Measurements from ENCODE around the gene DDX52. TPM values are rescaled to one million over a fixed set of nuclear protein-coding genes. Genes with fewer than 3 reads are reported as not detected.

Gene DDX52
- total RNA-seq, 2 donors from 2014 or later, result 23.2 to 31.7 TPM

DNA sequence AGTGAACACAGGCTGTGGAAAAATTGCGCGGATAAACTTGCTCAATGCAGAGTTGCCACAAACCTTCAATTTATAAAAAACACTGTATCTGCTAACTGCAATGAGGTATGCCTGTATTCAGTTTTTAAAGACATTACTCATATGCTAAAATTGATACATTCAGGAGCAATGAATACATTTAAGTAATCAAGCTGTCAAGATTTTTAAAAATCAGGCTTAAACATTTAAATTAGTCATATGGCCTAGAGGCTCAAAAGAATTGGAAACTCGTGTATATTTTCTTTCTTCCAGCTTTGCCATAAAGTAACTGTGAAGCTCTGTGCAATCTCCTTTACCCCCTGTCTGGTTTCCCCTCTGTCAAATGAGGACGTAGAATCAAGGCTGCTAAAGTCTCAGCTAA is 38.2 kb downstream of the DDX52 start:
- ATAC-seq, result no peak
- Mint-ChIP-seq H3K4me1 (peaks cover 40% of the 10 kb centered on the region), H3K36me3 (ENCODE audit: low read depth) (peaks cover 6% of the 10 kb centered on the region)

DNA sequence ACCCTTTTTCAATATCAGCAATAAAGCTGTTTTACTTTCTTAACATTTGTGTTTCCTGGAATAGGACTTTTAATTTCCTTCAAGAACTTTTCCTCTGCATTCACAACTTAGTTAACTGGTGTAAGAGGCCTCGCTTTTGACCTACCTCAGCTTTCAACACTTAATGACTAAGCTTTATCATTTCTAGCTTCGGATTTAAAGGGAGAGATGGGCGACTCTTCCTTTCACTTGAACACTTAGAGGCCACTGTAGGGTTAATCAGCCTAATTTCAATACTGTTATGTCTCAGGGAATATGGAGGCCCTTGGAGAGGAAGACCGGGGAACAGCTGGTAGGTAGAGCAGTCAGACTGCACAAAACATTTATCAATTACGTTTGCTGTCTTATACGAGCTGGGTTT is 38.7 kb downstream of the DDX52 start:
- ATAC-seq (no peak), DNase-seq (no peak)
- Mint-ChIP-seq H3K4me1 (peaks cover 39% of the 10 kb centered on the region), H3K27me3 (no peaks in the 10 kb centered on the region), H3K4me3 (peak overlapping the region; percentile 90), H3K27ac (peak overlapping the region; percentile 96), H3K36me3 (ENCODE audit: low read depth) (peaks cover 6% of the 10 kb centered on the region)
- H3K9me3 ChIP-seq (ENCODE audit: control insufficient read depth, low read length, poor library complexity, severe bottlenecking), result no peaks in the 10 kb centered on the region

More for the DNA sequence above, 38.2 kb downstream of the DDX52 start:
- H3K27ac Mint-ChIP-seq, result peak overlapping the region; percentile 96
- no peak for DNase-seq
- peak overlapping the region; percentile 90 for H3K4me3 Mint-ChIP-seq
- no peaks in the 10 kb centered on the region for H3K27me3 Mint-ChIP-seq
- no peaks in the 10 kb centered on the region for H3K9me3 ChIP-seq (ENCODE audit: control insufficient read depth, low read length, poor library complexity, severe bottlenecking)

- H3K27ac Mint-ChIP-seq, result peak overlapping the region; percentile 85
- peaks cover 10% of the 10 kb centered on the region for H3K36me3 Mint-ChIP-seq (ENCODE audit: low read depth)
- no peak for ATAC-seq
- peaks cover 40% of the 10 kb centered on the region for H3K4me1 Mint-ChIP-seq
- H3K27me3 Mint-ChIP-seq, result no peaks in the 10 kb centered on the region
- no peak overlapping the region for H3K4me3 Mint-ChIP-seq
- DNase-seq, result no peak
- no peaks in the 10 kb centered on the region for H3K9me3 ChIP-seq (ENCODE audit: control insufficient read depth, low read length, poor library complexity, severe bottlenecking)
These were observed 45.1 kb downstream of the DDX52 start for GRCh38 chr17:37598145-37598544.

DNA sequence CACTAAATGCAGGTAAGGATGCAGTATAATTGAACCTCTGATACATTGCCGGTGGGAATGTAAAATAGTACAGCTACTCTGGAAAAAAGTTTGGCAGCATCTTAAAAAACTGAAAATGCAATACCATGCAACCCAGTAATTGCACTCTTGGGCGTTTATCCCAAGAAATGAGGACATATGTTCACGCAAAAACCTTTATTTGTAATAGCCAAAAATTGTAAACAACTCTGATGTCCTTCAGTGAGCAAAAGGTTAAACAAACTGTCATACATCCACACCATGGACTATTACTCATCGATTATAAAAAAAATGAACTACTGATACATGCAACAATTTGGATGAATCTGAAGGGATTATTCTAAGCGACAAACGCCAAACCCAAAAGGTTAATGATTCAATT is 51.0 kb downstream of the DDX52 start:
- Mint-ChIP-seq H3K36me3 (ENCODE audit: low read depth) (peaks cover 9% of the 10 kb centered on the region), H3K27me3 (no peaks in the 10 kb centered on the region), H3K4me3 (peak overlapping the region; percentile 7), H3K4me1 (peaks cover 42% of the 10 kb centered on the region), H3K27ac (no peak overlapping the region)
- DNase-seq (no peak), ATAC-seq (no peak)
- H3K9me3 ChIP-seq (ENCODE audit: control insufficient read depth, low read length, poor library complexity, severe bottlenecking), result no peaks in the 10 kb centered on the region

- peaks cover 12% of the 10 kb centered on the region for H3K36me3 Mint-ChIP-seq (ENCODE audit: low read depth)
These were observed 58.2 kb downstream of the DDX52 start for GRCh38 chr17:37585066-37585465.

GRCh38 chr17:37576281-37576680 is 67.0 kb downstream of the DDX52 start:
- Mint-ChIP-seq H3K4me3 (no peak overlapping the region), H3K4me1 (peaks cover 9% of the 10 kb centered on the region), H3K27ac (no peak overlapping the region), H3K27me3 (no peaks in the 10 kb centered on the region), H3K36me3 (ENCODE audit: low read depth) (peaks cover 12% of the 10 kb centered on the region)
- H3K9me3 ChIP-seq (ENCODE audit: control insufficient read depth, low read length, poor library complexity, severe bottlenecking), result no peaks in the 10 kb centered on the region
- ATAC-seq, result no peak
- no peak for DNase-seq

More at GRCh38 chr17:37585066-37585465, 58.2 kb downstream of the DDX52 start:
- DNase-seq (no peak), ATAC-seq (no peak)
- H3K27me3 Mint-ChIP-seq, result no peaks in the 10 kb centered on the region
- H3K4me1 Mint-ChIP-seq, result peaks cover 17% of the 10 kb centered on the region
- no peaks in the 10 kb centered on the region for H3K9me3 ChIP-seq (ENCODE audit: control insufficient read depth, low read length, poor library complexity, severe bottlenecking)
- H3K4me3 Mint-ChIP-seq, result no peak overlapping the region
- H3K27ac Mint-ChIP-seq, result peak overlapping the region; percentile 24

DNA sequence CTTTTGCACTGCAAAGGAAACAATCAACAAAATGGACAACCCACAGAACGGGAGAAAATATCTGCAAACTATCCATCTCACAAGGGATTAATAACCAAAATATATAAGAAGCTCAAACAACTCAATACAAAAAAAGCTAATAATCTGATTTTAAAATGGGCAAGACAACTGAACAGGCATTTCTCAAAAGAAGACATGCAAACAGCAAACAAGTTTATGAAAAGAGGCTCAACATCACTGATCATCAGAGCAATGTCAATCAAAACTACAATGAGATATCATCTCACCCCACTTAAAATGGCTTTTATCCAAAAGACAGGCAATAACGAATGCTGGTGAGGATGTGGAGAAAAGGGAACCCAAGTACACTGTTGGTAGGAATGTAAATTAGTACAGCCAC is 68.8 kb downstream of the DDX52 start:
- Mint-ChIP-seq H3K27ac (no peak overlapping the region), H3K4me3 (no peak overlapping the region), H3K27me3 (no peaks in the 10 kb centered on the region), H3K36me3 (ENCODE audit: low read depth) (peaks cover 12% of the 10 kb centered on the region), H3K4me1 (peaks cover 10% of the 10 kb centered on the region)
- ATAC-seq (no peak), DNase-seq (no peak)
- H3K9me3 ChIP-seq (ENCODE audit: control insufficient read depth, low read length, poor library complexity, severe bottlenecking), result no peaks in the 10 kb centered on the region

GRCh38 chr17:37571674-37572073 is 71.6 kb downstream of the DDX52 start:
- no peaks in the 10 kb centered on the region for H3K27me3 Mint-ChIP-seq
- H3K4me3 Mint-ChIP-seq, result no peak overlapping the region
- no peak overlapping the region for H3K27ac Mint-ChIP-seq

GRCh38 chr17:37570527-37571093 is 72.6 kb downstream of the DDX52 start:
- Mint-ChIP-seq H3K4me3 (no peak overlapping the region), H3K36me3 (ENCODE audit: low read depth) (peaks cover 19% of the 10 kb centered on the region), H3K27ac (no peak overlapping the region), H3K27me3 (no peaks in the 10 kb centered on the region), H3K4me1 (peaks cover 12% of the 10 kb centered on the region)
- ATAC-seq (no peak), DNase-seq (no peak)
- H3K9me3 ChIP-seq (ENCODE audit: control insufficient read depth, low read length, poor library complexity, severe bottlenecking), result no peaks in the 10 kb centered on the region

More at GRCh38 chr17:37571674-37572073, 71.6 kb downstream of the DDX52 start:
- DNase-seq (no peak), ATAC-seq (no peak)
- Mint-ChIP-seq H3K4me1 (peaks cover 11% of the 10 kb centered on the region), H3K36me3 (ENCODE audit: low read depth) (peaks cover 18% of the 10 kb centered on the region)
- no peaks in the 10 kb centered on the region for H3K9me3 ChIP-seq (ENCODE audit: control insufficient read depth, low read length, poor library complexity, severe bottlenecking)

DNA sequence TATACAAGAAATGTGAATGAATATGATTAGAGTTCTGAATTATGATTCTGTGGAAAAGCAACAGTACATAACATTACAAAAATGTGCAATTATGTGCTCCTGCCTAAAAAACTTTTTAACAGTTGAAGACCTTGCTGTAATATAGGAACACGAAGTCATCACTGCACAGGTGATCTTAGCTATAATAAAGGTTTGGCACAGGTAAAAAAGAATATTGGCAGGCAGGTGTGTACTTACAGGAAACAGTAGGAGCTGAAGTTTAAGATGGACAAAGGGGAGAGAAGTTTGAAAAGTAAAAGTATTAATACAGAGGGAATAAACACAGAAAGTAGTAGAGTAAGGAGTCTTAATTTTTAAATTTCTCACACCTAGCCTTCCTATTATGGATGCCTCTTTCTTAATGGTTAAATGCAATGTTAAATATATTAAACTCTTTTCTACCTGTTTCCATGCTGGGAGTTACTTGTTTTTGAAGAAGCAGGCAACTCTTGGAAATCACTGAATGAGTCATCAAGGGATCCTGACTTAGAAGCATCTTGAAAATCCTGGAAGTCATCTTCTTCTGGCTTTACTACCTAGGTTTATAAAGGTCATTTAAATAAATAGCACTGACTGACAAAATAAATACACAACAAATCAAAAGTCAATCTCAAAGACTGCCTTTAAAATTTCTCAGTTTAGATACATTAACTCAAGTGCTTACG is 74.7 kb downstream of the DDX52 start:
- ATAC-seq (no peak), DNase-seq (no peak)
- H3K36me3 Mint-ChIP-seq (ENCODE audit: low read depth), result peaks cover 13% of the 10 kb centered on the region
- H3K4me1 Mint-ChIP-seq, result peaks cover 15% of the 10 kb centered on the region
- H3K27ac Mint-ChIP-seq, result no peak overlapping the region
- no peak overlapping the region for H3K4me3 Mint-ChIP-seq
- no peaks in the 10 kb centered on the region for H3K9me3 ChIP-seq (ENCODE audit: control insufficient read depth, low read length, poor library complexity, severe bottlenecking)
- H3K27me3 Mint-ChIP-seq, result no peaks in the 10 kb centered on the region

DNA sequence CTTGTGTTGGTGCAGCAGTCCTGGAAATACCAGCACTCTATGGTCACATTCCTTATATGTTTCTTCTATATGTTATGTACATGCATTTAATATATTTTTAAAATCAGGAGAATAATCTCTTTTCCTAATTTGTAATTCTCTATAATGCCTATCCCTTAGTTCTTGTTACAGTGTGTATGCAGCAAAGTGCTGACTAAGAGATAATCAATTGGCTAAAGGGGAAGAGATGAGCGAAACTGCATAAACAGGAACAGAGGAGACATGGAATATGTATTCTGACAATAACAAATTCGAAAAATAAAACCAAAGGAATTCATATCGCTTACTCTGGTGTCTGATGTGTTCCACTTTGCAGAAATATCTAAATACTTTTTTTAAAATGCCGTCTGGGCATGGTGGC is 75.7 kb downstream of the DDX52 start:
- DNase-seq (no peak), ATAC-seq (no peak)
- peaks cover 13% of the 10 kb centered on the region for H3K36me3 Mint-ChIP-seq (ENCODE audit: low read depth)
- H3K4me1 Mint-ChIP-seq, result peaks cover 15% of the 10 kb centered on the region
- H3K27me3 Mint-ChIP-seq, result no peaks in the 10 kb centered on the region
- no peak overlapping the region for H3K27ac Mint-ChIP-seq
- no peaks in the 10 kb centered on the region for H3K9me3 ChIP-seq (ENCODE audit: control insufficient read depth, low read length, poor library complexity, severe bottlenecking)
- no peak overlapping the region for H3K4me3 Mint-ChIP-seq

DNA sequence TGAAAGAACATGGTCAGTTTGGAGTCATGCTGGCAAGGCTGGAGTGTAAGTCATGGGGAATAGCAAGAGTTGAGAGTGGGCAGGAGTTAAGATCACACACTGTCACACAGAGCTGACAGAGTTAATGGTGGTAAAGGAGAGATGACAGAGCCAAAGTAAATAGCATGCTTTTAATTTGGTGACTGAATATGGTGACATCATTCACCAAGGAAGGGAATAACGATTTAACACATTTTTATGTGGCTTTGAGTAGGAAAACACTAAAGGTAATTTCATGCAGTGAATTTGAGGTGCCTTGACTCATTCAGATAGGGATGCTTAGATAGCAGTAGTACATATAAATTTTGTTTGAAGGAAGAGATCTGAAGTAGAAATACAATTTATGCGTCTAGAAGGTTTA is 76.1 kb downstream of the DDX52 start:
- H3K27me3 Mint-ChIP-seq, result no peaks in the 10 kb centered on the region
- peaks cover 15% of the 10 kb centered on the region for H3K4me1 Mint-ChIP-seq
- DNase-seq (no peak), ATAC-seq (no peak)
- no peak overlapping the region for H3K4me3 Mint-ChIP-seq
- H3K36me3 Mint-ChIP-seq (ENCODE audit: low read depth), result peaks cover 15% of the 10 kb centered on the region
- no peaks in the 10 kb centered on the region for H3K9me3 ChIP-seq (ENCODE audit: control insufficient read depth, low read length, poor library complexity, severe bottlenecking)
- H3K27ac Mint-ChIP-seq, result no peak overlapping the region

DNA sequence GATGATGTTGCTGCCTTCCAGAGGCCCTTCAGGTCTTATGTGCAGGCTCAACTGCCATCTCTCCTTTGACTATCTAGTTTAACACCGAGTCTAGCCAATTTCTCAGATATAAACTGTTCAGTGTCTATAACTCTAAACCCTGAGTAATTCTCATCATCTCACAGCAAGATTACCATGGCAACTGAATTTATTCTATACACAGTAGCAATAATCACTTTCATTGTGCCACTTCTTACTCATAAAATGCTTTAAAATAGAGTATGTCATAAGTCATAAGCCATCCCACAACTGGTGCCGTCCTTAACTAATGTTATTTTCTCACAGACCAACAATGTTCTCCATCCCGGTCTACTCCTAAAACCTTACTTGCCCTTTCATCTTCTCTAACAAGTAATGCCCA is 79.0 kb downstream of the DDX52 start:
- H3K36me3 Mint-ChIP-seq (ENCODE audit: low read depth), result peaks cover 17% of the 10 kb centered on the region
- H3K9me3 ChIP-seq (ENCODE audit: control insufficient read depth, low read length, poor library complexity, severe bottlenecking), result no peaks in the 10 kb centered on the region
- no peak overlapping the region for H3K27ac Mint-ChIP-seq
- no peaks in the 10 kb centered on the region for H3K27me3 Mint-ChIP-seq
- ATAC-seq (no peak), DNase-seq (no peak)
- no peak overlapping the region for H3K4me3 Mint-ChIP-seq
- H3K4me1 Mint-ChIP-seq, result peaks cover 11% of the 10 kb centered on the region
